HG03139 (cell line): ENCODE data around the gene LILRA1.
"Not testable (repeated sequence)": the region's sequence is repeated elsewhere in the genome, so short reads cannot be mapped to it uniquely, and the experiment has no call there.

Experiments used
- ATAC-seq: cut with Tn5 transposase; IDR thresholded peaks from one replicate; pipeline ENCODE4 v1.9.1; 2021; ENCODE audit not compliant: unreplicated experiment

Gene LILRA1

DNA sequence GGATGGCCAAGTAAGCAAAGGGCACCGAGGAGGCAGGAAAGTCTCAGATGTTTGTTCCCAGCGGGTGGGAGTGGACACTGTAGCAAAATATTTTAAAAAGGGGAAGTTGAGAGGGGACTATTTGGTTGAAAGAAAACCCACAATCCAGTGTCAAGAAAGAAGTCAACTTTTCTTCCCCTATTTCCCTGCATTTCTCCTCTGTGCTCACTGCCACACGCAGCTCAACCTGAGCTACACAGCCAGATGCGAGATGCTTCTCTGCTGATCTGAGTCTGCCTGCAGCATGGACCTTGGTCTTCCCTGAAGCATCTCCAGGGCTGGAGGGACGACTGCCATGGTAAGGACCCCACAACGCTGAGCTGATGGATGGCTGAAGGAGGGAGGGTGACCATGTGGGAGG, at the start of gene LILRA1:
Gene LILRA1 (plus strand): TSS at position 188 of the 400 bp plus-strand sequence. CDS start 613 bp downstream, outside the sequence.
- ATAC-seq: not testable (repeated sequence)

DNA sequence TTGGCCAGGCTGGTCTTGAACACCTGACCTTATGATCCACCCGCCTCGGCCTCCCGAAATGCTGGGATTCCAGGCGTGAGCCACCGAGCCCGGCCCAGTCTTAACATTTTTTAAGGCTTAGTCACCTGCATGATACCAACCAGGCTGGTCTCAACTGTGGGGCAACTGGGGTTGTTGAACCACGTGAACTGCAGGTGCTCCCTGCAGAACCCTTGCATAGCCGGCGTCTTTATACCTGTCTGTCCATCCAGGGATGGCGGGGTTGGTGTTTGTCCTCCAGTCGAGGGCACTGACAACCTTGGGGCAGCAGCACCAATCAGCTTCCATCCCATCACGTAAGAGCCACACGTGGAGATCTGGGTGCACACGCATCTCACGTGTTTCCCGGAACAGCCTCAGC, 44.6 kb upstream of the LILRA1 start:
- ATAC-seq: no peak

DNA sequence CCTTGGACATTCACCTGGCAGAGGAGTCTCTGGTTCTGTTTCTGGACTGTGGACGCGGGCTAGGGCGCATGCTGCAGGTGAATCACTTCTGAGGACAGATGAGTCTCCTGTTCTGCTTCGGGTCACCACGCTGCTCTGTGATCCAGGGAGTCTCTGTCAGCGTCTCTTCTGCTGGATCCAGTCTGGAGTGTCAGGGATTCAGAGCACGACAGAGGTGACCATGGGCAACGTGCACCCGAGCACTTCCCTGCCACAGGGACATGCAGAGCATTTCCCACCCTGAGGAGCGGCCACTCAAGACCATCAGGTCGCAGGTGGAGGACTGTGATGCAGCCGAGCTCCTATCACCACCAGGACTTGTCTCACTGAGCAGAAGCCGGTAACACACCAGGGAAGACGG, 44.2 kb upstream of the LILRA1 start:
- no peak for ATAC-seq

DNA sequence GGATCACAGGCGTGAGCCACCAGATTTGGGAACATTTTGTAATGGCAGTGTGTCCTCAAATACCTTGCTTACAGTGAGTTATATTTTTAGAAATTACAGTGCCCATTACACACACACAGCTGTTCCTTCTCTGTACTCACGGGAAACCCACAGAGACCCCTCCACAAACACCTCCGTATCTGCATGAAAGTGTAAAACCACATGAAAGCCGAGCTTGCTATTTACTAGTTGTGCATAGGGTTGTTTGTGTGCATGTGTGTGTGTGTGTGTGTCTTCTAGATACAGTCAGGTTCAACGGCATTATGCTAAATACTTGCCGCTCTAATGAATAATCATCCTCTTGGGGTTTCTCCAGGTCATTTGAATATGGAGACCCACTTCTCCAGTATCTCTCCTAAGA, 42.1 kb upstream of the LILRA1 start:
- ATAC-seq: no peak

DNA sequence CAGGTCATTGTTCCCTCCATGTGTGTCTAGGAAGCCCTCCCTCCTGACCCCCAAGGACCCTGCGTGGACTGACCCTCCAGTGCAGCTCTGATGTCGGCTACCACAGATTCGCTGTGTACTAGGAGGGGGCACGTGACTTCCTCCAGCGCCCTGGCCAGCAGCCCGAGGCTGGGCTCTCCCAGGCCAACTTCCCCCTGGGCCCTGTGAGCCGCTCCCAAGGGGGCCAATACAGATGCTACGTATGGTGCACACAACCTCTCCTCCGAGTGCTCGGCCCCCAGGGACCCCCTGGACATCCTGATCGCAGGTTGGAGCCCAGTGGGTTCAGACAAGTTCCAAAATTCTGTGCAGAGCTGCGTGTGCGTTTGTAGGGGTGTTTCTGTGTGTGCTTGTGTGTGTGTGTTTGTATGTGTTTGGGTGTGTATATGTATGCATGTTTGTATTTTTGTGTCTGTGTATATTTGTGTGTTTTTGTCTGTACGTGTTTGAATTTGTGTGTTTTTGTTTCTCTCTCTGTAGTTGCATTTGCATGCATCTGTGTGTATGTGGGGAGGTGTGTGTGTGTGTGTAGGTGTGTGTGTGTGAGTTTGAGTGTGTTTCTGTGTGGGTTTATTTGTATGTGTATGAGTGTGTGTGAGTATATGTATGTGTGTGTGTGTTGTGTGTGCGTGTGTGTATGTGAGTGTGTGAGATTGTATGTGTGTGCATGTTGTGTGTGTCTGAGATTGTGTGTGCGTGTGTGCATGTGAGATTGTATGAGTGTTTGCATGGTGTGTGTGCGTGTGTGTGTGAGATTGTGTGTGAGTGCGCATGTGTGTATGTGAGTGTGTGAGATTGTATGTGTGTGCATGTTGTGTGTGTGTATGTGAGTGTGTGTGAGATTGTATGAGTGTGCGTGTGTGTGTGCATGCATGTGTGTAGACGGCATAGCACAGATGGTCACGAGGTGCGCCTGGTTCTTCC, 41.2 kb upstream of the LILRA1 start:
- no peak for ATAC-seq

DNA sequence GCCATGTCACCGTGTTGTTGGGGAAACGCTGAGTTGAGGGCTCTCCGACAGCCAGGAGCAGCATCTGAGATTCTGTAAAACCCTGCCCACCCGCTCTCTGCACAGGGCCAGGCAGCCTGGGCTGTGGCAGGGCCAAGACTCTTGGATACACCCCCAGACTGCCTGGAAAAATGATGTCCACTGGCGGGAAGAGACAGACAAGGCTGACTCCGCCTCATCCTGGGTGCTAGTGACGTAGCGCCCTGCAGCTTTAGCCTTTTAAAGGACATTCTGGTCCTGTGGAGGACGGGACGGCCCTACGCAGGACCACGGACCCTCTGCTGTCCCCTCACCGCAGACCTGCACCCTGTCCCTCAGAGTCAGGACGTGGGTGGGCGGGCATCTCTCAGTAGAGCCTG, 40.5 kb upstream of the LILRA1 start:
- ATAC-seq: no peak

DNA sequence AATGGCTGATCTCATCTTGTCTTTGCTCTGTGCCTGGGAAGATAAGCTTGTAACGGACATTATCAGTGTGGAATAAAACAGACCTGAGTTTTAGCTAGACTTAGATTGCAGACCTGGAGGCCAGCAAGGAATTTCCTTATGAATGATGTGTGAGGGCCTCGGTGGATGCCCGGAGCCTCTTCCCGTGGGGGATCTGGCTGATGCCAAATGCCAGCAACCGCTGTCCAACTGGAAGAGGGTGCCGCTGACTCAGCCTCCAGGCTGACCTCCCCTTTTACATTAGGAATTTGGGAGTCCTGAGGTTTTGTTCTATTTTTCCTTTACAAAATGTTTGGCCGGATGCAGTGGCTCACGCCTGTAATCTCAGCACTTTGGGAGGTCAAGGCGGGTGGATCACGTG, 39.4 kb upstream of the LILRA1 start:
- no peak for ATAC-seq

DNA sequence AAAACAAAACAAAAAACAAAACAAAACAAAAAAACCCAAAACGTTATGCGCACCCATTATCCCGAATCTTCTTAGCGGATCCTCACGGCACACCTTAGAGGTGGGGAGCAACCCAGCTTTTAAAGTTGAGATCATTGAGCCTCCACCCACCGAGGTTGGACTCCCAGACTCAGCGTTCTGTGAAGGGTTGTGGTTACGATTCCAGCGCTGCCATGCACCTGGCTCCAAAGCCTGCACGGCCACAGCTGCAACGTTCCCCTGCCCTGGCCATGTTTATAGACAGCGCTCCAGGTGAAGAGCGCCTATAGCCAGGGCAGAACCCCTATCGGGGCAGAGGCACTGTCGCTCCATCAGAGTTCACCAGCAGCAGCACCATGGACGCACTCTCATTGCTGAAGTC, 38.5 kb upstream of the LILRA1 start:
- no peak for ATAC-seq

DNA sequence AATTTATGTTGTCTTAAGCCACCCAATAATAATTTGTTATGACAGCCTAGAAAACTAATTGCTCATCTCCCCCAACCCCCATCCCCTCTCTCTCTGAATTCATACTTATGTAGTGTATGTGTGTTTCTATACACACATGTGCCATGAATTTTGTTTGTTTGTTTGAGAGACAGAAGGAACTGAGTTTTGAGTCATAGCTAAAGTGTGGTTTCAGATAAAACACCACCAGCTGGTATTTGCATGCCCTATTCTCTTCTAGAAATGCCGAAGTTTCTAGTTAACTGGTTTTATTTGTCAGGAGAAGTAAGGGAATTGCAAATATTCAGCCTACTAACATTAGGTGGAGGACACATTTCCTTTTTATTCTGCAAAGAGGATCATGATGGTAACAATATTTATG, 37.2 kb upstream of the LILRA1 start:
- ATAC-seq: no peak

DNA sequence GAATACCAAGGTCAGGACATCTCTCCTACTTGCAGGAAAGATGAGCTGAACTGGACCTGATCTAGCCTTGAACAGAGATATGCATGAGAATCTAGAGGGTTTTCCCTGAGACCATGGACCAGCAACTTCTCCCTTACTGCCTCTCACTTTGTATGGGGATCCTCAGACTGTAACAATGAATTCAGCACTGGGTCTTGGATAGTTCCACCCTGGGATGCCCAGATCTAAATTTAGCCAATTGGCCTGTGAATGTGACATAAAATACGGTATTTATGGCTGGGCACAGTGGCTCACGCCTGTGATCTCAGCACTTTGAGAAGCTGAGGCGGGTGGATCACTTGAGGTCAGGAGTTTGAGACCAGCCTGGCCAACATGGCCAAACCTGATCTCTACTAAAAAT, 35.1 kb upstream of the LILRA1 start:
- ATAC-seq: no peak

DNA sequence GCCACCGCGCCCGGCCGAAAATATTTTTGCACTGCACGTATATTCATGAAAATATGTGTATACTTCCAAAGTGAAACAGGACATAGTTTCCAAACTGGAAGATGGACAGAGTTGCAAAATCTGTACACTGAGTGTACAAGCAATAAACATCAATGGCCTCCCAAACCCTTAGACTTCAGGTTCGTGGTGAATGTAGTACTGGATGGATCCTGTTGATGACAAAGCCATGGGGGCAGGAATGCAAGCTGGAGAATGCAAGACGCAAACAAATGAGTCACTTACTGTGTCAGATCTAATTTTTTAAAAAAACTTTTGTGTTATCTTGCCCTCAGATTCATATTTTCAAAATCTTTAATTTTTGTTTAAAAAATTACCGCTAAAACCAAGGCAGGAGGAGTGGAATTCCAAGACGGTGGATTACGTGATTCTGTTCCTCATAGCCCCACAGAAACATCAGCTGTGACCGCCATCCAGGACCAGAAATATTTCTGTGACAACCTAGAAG, 32.5 kb upstream of the LILRA1 start:
- no peak for ATAC-seq

DNA sequence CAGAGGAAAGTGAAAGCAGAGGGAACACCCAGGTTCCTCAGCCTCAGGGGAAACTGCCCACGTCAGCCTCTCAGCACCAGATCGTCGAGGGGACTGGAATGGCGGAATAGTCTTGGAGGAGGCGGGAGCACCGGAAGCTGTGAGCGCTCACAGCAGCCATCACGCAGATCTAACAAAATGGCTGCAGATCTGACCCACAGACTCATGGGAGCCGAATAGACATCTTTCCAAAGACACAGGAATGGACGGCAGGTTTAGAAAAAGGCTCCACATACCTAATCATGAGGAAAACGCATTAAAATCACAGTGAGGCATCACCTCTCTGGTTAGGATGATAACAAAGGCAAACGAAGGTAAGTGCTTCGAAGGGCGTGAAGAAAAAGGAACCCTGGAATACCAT, 31.6 kb upstream of the LILRA1 start:
- no peak for ATAC-seq

DNA sequence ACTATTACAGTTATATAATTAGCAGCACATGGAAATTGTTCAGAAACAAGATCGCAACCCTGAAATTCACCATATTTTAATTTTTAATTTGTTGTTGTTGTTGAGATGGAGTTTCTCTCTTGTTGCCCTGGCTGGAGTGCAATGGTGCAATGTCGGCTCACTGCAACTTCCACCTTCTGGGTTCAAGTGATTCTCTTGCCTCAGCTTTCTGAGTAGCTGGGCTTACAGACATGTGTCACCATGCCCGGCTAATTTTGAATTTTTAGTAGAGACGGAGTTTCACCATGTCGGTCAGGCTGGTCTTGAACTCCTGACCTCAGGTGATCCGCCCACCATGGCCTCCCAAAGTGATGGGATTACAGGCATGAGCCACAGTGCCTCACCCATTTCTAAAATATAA, 30.2 kb upstream of the LILRA1 start:
- not testable (repeated sequence) for ATAC-seq

DNA sequence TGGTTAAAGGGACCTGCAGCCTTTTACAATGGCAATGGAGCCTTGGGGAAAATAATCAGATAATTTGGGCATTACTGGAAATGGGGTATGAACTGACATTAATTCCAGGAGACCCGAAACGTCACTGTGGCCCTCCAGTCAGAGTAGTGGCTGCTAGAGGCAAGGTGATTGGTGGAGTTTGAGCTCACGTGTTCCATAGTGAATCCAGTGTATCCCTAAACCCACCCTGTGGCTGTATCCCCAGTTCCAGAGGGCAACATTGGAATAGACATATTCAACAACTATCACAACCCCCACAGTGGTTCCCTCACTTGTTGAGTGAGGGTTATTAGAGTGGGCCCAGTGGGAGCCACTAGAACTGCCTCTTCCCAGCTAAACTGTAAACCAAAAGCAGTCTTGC, 23.1 kb upstream of the LILRA1 start:
- no peak for ATAC-seq

DNA sequence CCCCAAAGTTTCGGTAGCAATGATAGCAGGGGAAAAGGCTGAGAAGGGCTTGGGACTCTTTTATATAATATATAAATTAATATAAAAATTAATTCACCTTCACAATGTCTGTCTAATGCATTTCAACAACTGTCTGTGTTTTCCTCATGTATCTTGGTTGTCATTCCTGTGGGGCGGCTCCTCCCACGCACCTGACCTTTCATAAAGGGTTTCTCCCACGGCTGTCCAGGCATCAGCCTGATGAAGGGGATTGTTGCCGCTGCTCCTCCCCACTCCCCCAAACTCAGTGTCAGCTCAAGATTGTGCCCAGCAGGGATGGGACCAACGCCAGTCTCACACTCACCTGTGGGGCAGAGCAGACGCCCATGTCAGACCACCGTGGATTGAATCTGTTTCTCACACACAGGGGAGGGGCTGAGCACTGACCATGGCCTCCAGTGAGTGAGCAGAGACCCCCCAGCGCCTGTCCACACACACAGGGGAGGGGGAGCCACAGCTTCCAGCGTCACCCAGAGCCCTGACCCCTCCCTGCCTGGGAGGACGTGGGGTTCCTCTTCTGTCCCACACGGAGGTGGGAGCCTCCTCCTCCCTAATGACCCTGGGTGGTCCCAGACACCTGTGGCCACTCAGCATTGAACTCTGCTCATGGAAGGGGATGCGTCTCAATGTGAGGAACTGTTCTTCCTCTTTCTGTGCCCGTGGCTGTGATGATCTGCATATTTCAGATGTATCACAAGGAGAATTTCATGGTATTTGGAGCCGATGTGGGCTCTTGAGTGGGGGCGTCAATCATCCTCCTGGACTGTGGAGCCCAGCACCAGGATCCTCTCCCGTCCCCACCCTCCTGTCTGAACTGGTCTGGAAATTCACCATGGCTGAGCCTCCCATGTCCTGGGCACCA, 21.5 kb upstream of the LILRA1 start:
- ATAC-seq: not testable (repeated sequence)

DNA sequence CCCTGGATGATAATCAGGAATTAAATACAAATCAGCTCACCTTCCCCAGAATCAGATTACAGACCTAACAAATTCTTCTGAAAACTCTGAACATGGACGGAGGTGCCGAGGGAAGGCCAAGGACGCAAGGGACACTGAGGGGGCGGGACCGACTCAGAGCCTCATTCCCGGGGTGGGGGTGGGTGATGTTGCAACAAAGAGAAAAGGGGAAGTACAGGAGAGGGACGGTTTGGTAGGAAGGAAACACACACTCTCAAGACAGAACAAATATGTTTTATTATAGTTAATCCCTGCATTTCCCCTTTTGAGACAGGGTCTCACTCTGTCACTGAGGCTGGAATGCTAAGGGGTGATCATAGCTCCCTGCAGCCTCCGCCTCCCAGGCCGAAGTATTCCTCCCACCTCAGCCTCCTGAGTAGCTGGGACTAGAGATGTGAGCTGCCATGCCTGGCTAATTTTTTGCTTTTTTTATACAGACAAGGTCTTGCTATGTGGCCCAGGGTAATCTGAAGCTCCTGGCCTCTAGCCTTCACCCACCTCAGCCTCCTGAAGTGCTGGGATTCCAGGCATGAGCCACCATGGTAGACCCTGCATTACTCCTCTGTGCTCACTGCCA, 20.6 kb upstream of the LILRA1 start:
- ATAC-seq: no peak

DNA sequence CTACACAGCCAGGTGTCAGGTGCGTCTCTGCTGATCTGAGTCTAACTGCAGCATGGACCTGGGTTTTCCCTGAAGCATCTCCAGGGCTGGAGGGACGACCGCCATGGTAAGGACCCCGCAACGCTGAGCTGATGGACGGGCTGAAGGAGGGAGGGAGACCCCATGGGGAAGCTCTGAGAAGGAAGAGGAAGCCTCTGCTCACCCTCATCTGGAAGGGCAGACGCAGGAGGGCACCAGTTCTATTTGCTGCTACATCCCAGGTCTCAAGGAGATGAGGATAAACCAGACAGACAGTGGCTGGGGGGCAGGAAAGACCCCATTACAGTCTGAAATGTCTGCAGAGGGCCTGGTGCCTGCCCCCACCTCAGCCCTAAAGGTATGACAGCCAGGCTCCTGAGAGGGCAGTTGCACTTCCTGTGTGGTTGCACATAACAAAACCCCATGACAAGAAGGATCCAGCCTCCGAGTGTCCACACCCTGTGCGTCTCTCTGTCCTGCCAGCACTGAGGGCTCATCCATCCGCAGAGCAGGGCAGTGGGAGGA, 20.0 kb upstream of the LILRA1 start, which contains the start of gene LILRA2:
Gene LILRA2 (plus strand): TSS at position 461 of the 543 bp plus-strand sequence. CDS start 89 bp downstream, outside the sequence.
- ATAC-seq: no peak

DNA sequence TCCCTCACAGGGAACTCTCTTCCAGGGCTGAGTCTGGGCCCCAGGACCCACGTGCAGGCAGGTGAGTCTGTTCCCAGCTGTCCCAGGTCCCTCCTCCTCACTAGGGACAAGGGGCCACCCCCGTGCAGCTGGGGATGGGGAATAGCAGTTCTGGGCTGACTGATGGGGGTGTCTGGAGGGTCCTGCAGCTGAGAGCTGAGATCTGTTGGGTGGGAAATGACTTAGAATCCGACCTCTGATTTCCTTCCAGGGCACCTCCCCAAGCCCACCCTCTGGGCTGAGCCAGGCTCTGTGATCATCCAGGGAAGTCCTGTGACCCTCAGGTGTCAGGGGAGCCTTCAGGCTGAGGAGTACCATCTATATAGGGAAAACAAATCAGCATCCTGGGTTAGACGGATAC, 19.4 kb upstream of the LILRA1 start:
- ATAC-seq: no peak

DNA sequence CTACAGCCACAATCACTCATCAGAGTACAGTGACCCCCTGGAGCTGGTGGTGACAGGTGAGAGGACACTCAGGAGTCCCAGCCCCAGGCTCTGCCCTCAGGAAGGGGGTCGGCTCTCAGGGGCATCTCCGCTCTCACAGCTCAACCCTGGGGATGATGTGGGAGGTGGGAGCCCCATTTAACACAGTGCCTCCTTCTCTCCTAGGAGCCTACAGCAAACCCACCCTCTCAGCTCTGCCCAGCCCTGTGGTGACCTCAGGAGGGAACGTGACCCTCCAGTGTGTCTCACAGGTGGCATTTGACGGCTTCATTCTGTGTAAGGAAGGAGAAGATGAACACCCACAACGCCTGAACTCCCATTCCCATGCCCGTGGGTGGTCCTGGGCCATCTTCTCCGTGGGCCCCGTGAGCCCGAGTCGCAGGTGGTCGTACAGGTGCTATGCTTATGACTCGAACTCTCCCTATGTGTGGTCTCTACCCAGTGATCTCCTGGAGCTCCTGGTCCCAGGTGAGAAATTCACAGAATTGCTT, 18.8 kb upstream of the LILRA1 start:
- ATAC-seq: no peak

DNA sequence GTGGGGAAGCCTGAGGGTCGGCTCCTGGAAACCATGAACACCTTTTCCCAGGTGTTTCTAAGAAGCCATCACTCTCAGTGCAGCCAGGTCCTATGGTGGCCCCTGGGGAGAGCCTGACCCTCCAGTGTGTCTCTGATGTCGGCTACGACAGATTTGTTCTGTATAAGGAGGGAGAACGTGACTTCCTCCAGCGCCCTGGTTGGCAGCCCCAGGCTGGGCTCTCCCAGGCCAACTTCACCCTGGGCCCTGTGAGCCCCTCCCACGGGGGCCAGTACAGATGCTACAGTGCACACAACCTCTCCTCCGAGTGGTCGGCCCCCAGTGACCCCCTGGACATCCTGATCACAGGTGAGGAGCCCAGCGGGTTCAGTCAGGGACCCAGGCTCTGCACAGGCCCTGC, 18.2 kb upstream of the LILRA1 start:
- not testable (repeated sequence) for ATAC-seq
